Central memory CD8-positive, alpha-beta T cell (primary cell): ENCODE measurements around the gene ACOX2.

ENCODE experiments used
- ATAC-seq: fragments of 150-1000 bp; cut with Tn5 transposase; replicated peaks from 2 replicates; pipeline ENCODE4 v1.10.0; 2022; ENCODE audit warnings: mild to moderate bottlenecking, moderate FRiP score, moderate number of reproducible peaks; ENCODE audit not compliant: poor library complexity, severe bottlenecking; ENCODE audit errors: extremely low read depth
- DNase-seq, 2 donors: peaks; one replicate each; pipeline ENCODE4 v3.0.0; 2021; ENCODE audit warnings: low spot score in 2 of 2
- H3K27ac Mint-ChIP-seq: one replicate; pipeline ENCODE4 v1.8.0; 2022; ENCODE audit warnings: low read depth, mild to moderate bottlenecking, moderate library complexity, mixed read lengths
- H3K27me3 Mint-ChIP-seq: one replicate; pipeline ENCODE4 v1.8.0; 2022; ENCODE audit warnings: mixed read lengths
- H3K36me3 Mint-ChIP-seq: one replicate; pipeline ENCODE4 v1.8.0; 2022; ENCODE audit warnings: mild to moderate bottlenecking, moderate library complexity, mixed read lengths; ENCODE audit not compliant: insufficient read depth
- H3K4me1 Mint-ChIP-seq: one replicate; pipeline ENCODE4 v1.8.0; 2022; ENCODE audit warnings: mixed read lengths
- H3K4me3 Mint-ChIP-seq: one replicate; pipeline ENCODE4 v1.8.0; 2022; ENCODE audit warnings: mild to moderate bottlenecking, moderate library complexity, mixed read lengths
- H3K9me3 Mint-ChIP-seq: one replicate; pipeline ENCODE4 v1.8.0; 2022; ENCODE audit warnings: mixed read lengths

Gene ACOX2

DNA sequence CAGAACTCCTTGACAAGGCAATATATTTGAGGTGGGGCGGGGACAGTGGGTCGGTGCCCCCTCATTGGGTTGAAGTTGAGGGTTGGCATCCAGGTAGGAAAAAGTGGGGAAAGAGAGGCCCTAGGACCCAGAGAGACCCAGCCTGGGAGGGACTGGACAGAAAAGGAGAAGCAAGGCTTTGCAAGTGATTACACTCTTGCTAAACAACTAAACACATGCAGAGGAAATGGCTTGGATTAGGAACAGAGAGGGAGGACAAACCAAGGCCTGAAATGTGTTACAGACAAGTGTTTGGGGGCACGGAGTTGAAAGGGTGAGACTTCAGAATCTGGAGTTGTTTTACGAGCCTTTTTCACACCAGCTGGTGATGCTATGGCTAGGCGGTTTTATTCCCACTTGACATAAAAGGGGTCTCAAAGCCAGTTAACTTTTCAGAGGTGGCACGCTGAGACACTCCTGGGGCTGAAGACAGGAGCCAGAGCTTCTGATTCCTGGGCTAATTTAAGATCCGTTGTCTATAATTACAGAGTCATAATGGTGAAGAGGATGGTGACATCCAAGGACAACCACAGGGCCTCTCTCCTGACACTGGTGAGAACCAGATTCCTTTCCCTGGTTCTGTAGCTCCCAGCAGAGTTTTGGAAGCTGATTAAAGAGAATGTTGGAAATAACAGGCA lies 52.8 kb downstream of the ACOX2 start:
- Mint-ChIP-seq H3K27ac (no peak overlapping the region), H3K27me3 (no peaks in the 10 kb centered on the region), H3K4me1 (peaks cover 24% of the 10 kb centered on the region), H3K9me3 (no peaks in the 10 kb centered on the region), H3K4me3 (no peak overlapping the region), H3K36me3 (peaks cover 2% of the 10 kb centered on the region)
- DNase-seq (no peak), ATAC-seq (no peak)

- Mint-ChIP-seq H3K4me3 (no peak overlapping the region), H3K9me3 (no peaks in the 10 kb centered on the region), H3K27ac (no peak overlapping the region), H3K27me3 (no peaks in the 10 kb centered on the region), H3K4me1 (peaks cover 18% of the 10 kb centered on the region), H3K36me3 (no peaks in the 10 kb centered on the region)
- ATAC-seq (no peak), DNase-seq (no peak)
These were observed 53.9 kb downstream of the ACOX2 start for GRCh38 chr3:58482917-58483636.

DNA sequence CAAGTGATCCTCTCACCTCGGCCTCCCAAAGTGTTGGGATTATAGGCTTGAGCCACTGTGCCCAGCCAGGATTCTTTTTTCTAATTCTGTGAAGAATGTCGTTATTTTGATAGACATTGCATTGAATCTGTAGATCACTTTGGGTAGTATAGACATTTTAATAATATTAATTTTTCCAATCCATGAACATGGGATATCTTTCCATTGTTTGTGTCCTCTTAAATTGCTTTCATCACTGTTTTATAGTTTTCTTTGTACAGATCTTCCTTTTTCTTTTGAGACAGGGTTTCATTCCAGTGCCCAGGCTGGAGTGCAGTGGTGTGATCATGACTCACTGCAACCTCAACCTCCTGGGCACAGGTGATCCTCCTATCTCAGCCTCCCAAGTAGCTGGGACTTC lies 56.7 kb downstream of the ACOX2 start:
- H3K27me3 Mint-ChIP-seq: no peaks in the 10 kb centered on the region

DNA sequence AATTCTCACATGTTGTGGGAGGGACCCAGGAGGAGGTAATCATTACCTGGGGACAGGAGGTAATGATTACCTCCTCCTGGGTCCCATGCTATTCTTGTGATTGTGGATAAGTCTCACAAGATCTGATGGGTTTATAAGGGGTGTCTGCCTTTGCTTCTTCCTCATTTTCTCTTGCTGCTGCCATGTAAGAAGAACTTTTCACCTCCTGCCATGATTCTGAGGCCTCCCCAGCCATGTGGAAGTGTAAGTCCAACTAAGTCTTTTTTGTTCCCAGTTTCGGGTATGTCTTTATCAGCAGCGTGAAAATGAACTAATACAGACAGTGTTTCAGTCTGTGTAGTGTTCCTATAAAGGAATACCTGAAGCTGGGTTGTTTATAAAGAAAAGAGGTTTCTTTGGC lies 58.2 kb downstream of the ACOX2 start:
- Mint-ChIP-seq H3K4me3 (no peak overlapping the region), H3K9me3 (no peaks in the 10 kb centered on the region), H3K36me3 (no peaks in the 10 kb centered on the region), H3K4me1 (peaks cover 17% of the 10 kb centered on the region), H3K27ac (no peak overlapping the region), H3K27me3 (no peaks in the 10 kb centered on the region)
- DNase-seq: no peak
- ATAC-seq: no peak

More for the DNA sequence above, 56.7 kb downstream of the ACOX2 start:
- Mint-ChIP-seq H3K9me3 (no peaks in the 10 kb centered on the region), H3K4me1 (peaks cover 2% of the 10 kb centered on the region), H3K36me3 (no peaks in the 10 kb centered on the region), H3K27ac (no peak overlapping the region), H3K4me3 (no peak overlapping the region)
- no peak for DNase-seq
- ATAC-seq: no peak

GRCh38 chr3:58474967-58475578 lies 61.9 kb downstream of the ACOX2 start:
- ATAC-seq: no peak
- no peak overlapping the region for H3K4me3 Mint-ChIP-seq
- H3K27ac Mint-ChIP-seq: no peak overlapping the region

GRCh38 chr3:58474348-58474911 lies 62.6 kb downstream of the ACOX2 start:
- H3K4me1 Mint-ChIP-seq: peaks cover 46% of the 10 kb centered on the region
- H3K27me3 Mint-ChIP-seq: no peaks in the 10 kb centered on the region

More at GRCh38 chr3:58474967-58475578, 61.9 kb downstream of the ACOX2 start:
- Mint-ChIP-seq H3K4me1 (peaks cover 46% of the 10 kb centered on the region), H3K9me3 (no peaks in the 10 kb centered on the region), H3K27me3 (no peaks in the 10 kb centered on the region), H3K36me3 (no peaks in the 10 kb centered on the region)
- DNase-seq: no peak

DNA sequence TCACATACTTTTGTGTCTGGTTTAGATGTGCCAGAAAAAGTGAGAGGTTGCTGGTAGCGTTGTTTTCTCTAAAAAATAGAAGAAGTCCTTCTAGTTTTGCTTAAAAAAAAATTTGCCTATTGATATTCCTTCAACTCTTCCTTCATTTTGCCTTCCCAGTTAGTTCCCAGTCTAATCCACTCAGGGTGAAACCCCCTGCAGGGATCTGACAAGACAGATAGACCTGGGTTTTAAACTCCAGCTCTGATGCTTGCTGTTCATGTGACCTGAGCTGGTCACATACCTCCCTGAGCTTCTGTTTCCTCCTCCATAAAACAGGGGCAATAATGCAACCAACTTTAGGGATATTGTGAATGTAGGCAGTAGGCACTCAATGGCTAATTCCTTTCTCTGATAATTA lies 63.7 kb downstream of the ACOX2 start:
- H3K4me3 Mint-ChIP-seq: no peak overlapping the region
- H3K9me3 Mint-ChIP-seq: no peaks in the 10 kb centered on the region
- no peaks in the 10 kb centered on the region for H3K27me3 Mint-ChIP-seq
- no peak for ATAC-seq
- H3K36me3 Mint-ChIP-seq: no peaks in the 10 kb centered on the region
- H3K4me1 Mint-ChIP-seq: peaks cover 46% of the 10 kb centered on the region
- H3K27ac Mint-ChIP-seq: no peak overlapping the region
- DNase-seq: no peak

More at GRCh38 chr3:58474348-58474911, 62.6 kb downstream of the ACOX2 start:
- Mint-ChIP-seq H3K27ac (peak overlapping the region; percentile 48), H3K4me3 (no peak overlapping the region), H3K9me3 (no peaks in the 10 kb centered on the region), H3K36me3 (no peaks in the 10 kb centered on the region)
- DNase-seq: no peak
- ATAC-seq: no peak

DNA sequence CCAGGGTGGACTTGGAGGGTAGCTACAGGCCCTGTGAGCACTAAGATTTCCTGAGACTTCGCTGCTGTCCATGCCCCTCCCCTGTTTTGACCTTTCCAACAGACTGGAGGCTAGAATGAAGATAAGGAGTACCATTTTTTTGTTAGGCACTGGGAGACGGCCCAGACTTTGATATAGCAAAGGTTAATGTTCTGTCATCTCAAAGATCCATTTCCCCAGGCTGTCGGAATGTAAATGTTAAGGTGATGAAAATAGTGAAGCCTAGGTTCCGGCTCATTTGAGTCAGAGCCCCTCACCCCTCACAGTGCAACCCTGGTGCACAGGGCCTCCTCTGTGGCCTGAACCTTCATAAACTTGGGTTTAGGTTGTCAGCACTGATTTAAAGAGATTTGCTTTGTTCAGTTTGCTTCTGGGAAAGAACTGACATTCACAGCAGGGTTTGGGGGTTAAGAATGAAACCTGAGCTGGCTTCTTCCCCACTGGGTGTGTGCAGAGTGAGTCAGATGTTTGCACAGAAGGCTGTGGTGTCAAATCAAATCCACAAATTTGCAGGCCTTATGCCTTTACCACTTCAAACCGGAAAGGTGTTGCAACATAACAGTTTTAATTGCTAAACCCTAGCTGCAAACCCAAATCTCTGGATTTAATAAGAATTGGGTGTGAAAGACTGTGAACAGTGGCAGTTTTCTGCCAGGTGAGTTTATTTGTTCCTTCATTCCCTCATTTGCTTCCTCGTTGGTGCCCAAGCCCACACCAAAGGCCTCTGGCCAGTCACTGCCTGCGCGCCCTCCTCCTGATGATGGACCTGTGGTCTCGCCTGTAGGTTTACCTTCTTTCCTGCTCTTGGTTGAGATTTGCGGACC lies 65.7 kb downstream of the ACOX2 start:
- peaks cover 46% of the 10 kb centered on the region for H3K4me1 Mint-ChIP-seq
- ATAC-seq: peak; percentile 99
- peak overlapping the region; percentile 59 for H3K27ac Mint-ChIP-seq
- H3K9me3 Mint-ChIP-seq: no peaks in the 10 kb centered on the region
- H3K27me3 Mint-ChIP-seq: no peaks in the 10 kb centered on the region
- H3K4me3 Mint-ChIP-seq: peak overlapping the region; percentile 65
- no peaks in the 10 kb centered on the region for H3K36me3 Mint-ChIP-seq
- DNase-seq: peak in 1 of 2 donors; percentile 56

GRCh38 chr3:58470363-58471024 lies 66.5 kb downstream of the ACOX2 start:
- Mint-ChIP-seq H3K36me3 (no peaks in the 10 kb centered on the region), H3K27ac (peak overlapping the region; percentile 59), H3K4me3 (peak overlapping the region; percentile 65), H3K9me3 (no peaks in the 10 kb centered on the region), H3K4me1 (peaks cover 46% of the 10 kb centered on the region), H3K27me3 (no peaks in the 10 kb centered on the region)
- no peak for ATAC-seq
- no peak for DNase-seq

DNA sequence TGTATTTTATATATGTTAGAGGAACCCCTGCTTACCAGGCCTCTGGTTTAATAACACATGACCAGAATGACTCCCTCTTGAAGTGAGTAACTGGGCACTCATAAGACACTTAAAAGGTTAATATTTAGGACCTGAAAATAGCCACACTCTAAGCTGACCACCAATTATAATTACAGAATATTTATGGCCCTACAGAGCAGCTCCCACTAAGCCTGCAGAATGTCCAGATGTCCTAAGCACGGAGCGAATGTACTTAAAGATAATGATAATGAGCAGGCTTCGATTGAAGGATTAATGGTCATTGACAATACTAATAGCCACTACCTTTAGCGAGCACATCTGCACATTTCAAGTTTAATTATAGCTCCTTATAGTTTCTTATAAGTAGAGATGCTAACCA lies 67.9 kb downstream of the ACOX2 start:
- H3K27ac Mint-ChIP-seq: no peak overlapping the region
- H3K36me3 Mint-ChIP-seq: no peaks in the 10 kb centered on the region
- ATAC-seq (no peak), DNase-seq (no peak)
- H3K4me3 Mint-ChIP-seq: no peak overlapping the region
- no peaks in the 10 kb centered on the region for H3K27me3 Mint-ChIP-seq
- no peaks in the 10 kb centered on the region for H3K9me3 Mint-ChIP-seq
- H3K4me1 Mint-ChIP-seq: peaks cover 32% of the 10 kb centered on the region

- Mint-ChIP-seq H3K36me3 (no peaks in the 10 kb centered on the region), H3K27me3 (no peaks in the 10 kb centered on the region)
These were observed 70.0 kb downstream of the ACOX2 start for GRCh38 chr3:58466899-58467563.

More at GRCh38 chr3:58466899-58467563, 70.0 kb downstream of the ACOX2 start:
- Mint-ChIP-seq H3K4me3 (no peak overlapping the region), H3K27ac (no peak overlapping the region), H3K4me1 (peaks cover 27% of the 10 kb centered on the region), H3K9me3 (no peaks in the 10 kb centered on the region)
- DNase-seq: no peak
- ATAC-seq: no peak
